Mucosa of gallbladder (tissue), 1 donor: ENCODE results near the gene SPAG16. TPM values are rescaled to one million over a fixed set of nuclear protein-coding genes. Genes with fewer than 3 reads are reported as not detected.

Experiments
- DNase-seq: peaks from one replicate; pipeline ENCODE4 v3.0.0-alpha.2; 2020; ENCODE audit warnings: low spot score
- total RNA-seq: library from RNA; stranded (reverse); gene quantifications from one replicate; pipeline ENCODE4 v1.2.1, GENCODE V29; 2021
- donor health status: DM: no; HTN: no; CAD: no.

SPAG16 gene
- total RNA-seq, result 62.7 TPM

GRCh38 chr2:213284105-213285090, at the start of gene SPAG16:
TSS of gene SPAG16 (plus strand) at chr2:213284464.
- DNase-seq, result peak; percentile 97

- DNase-seq, result no peak
Measured at GRCh38 chr2:213234641-213235040, 49.6 kb upstream of the SPAG16 start.

- DNase-seq, result no peak
Measured at GRCh38 chr2:213235741-213236140, 48.5 kb upstream of the SPAG16 start.

GRCh38 chr2:213237251-213237650, 47.0 kb upstream of the SPAG16 start:
- DNase-seq, result no peak

GRCh38 chr2:213237787-213238186, 46.5 kb upstream of the SPAG16 start:
- DNase-seq, result no peak

GRCh38 chr2:213238753-213239495, 45.3 kb upstream of the SPAG16 start:
- no peak for DNase-seq

- no peak for DNase-seq
Measured at GRCh38 chr2:213241817-213242216, 42.4 kb upstream of the SPAG16 start.

- DNase-seq, result no peak
Measured at GRCh38 chr2:213242653-213243052, 41.6 kb upstream of the SPAG16 start.

GRCh38 chr2:213243189-213244044, 40.8 kb upstream of the SPAG16 start:
- DNase-seq, result no peak

- DNase-seq, result no peak
Measured at GRCh38 chr2:213246497-213247281, 37.6 kb upstream of the SPAG16 start.

GRCh38 chr2:213247566-213247965, 36.7 kb upstream of the SPAG16 start:
- no peak for DNase-seq

- no peak for DNase-seq
Measured at GRCh38 chr2:213248637-213249036, 35.6 kb upstream of the SPAG16 start.

GRCh38 chr2:213249502-213249901, 34.8 kb upstream of the SPAG16 start:
- DNase-seq, result no peak

- no peak for DNase-seq
Measured at GRCh38 chr2:213251618-213252017, 32.6 kb upstream of the SPAG16 start.

GRCh38 chr2:213252206-213252605, 32.1 kb upstream of the SPAG16 start:
- DNase-seq, result no peak

- no peak for DNase-seq
Measured at GRCh38 chr2:213253162-213253561, 31.1 kb upstream of the SPAG16 start.

- no peak for DNase-seq
Measured at GRCh38 chr2:213259266-213259665, 25.0 kb upstream of the SPAG16 start.

GRCh38 chr2:213261237-213261636, 23.0 kb upstream of the SPAG16 start:
- no peak for DNase-seq

- DNase-seq, result no peak
Measured at GRCh38 chr2:213261715-213262114, 22.5 kb upstream of the SPAG16 start.

GRCh38 chr2:213265679-213266078, 18.6 kb upstream of the SPAG16 start:
- no peak for DNase-seq

GRCh38 chr2:213266421-213266820, 17.8 kb upstream of the SPAG16 start:
- no peak for DNase-seq
